Measurements from ENCODE around the gene TEX11.

DNA sequence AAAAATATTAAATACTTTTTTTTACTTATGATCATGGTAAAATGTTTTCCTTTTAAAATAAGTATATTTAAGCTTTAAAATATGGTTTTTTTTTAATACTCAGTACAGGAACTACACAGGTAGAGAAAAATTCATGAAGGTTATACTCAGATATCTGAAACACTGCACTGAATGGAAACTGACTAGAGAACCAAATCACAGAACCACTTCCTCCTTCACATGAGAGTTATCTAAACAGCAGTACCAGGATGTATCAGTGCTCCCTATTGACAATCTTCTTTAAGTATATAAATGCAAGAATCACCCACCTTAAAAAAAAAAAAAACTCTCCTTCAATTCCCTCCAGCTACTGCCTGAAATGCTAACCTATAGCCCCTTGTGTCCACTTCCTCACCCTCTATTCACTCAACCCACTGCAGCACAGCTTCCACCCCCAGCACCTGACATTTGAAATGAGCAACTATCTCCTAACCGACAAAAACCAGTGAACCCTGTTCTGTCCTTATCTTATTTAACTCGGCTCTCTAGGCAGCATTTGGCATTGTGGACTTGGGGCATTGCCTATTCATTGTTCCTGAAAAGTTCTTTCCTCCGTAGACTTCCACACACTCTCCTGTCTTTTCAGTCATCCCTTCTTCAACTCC is 13.3 kb upstream of the TEX11 start:
- TF ChIP-seq, protein P1, sequence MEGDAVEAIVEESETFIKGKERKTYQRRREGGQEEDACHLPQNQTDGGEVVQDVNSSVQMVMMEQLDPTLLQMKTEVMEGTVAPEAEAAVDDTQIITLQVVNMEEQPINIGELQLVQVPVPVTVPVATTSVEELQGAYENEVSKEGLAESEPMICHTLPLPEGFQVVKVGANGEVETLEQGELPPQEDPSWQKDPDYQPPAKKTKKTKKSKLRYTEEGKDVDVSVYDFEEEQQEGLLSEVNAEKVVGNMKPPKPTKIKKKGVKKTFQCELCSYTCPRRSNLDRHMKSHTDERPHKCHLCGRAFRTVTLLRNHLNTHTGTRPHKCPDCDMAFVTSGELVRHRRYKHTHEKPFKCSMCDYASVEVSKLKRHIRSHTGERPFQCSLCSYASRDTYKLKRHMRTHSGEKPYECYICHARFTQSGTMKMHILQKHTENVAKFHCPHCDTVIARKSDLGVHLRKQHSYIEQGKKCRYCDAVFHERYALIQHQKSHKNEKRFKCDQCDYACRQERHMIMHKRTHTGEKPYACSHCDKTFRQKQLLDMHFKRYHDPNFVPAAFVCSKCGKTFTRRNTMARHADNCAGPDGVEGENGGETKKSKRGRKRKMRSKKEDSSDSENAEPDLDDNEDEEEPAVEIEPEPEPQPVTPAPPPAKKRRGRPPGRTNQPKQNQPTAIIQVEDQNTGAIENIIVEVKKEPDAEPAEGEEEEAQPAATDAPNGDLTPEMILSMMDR (conservative IDR thresholded peaks at IDR 0.05; ENCODE audit: low read length): no peak
- no peak for TF ChIP-seq EZH2phosphoT487 (IDR thresholded peaks at IDR 0.05; ENCODE audit: borderline replicate concordance, low read depth, low read length)
